C4-2B (cell line): ENCODE measurements around the gene RALA.
"Not testable (repeated sequence)": the region's sequence is repeated elsewhere in the genome, so short reads cannot be mapped to it uniquely, and the experiment has no call there.

Experiments used
- H3K27ac ChIP-seq: fragments of 450-650 bp; 2 replicates; pipeline ENCODE4 v1.5.1; 2017
- CTCF ChIP-seq: fragments of 450-650 bp; conservative IDR thresholded peaks from 2 replicates; pipeline ENCODE4 v1.5.1; 2017; ENCODE audit warnings: mild to moderate bottlenecking
- ZFX ChIP-seq: fragments of 450-650 bp; IDR thresholded peaks from 2 replicates; pipeline ENCODE4 v1.6.1; 2017

The RALA gene

DNA sequence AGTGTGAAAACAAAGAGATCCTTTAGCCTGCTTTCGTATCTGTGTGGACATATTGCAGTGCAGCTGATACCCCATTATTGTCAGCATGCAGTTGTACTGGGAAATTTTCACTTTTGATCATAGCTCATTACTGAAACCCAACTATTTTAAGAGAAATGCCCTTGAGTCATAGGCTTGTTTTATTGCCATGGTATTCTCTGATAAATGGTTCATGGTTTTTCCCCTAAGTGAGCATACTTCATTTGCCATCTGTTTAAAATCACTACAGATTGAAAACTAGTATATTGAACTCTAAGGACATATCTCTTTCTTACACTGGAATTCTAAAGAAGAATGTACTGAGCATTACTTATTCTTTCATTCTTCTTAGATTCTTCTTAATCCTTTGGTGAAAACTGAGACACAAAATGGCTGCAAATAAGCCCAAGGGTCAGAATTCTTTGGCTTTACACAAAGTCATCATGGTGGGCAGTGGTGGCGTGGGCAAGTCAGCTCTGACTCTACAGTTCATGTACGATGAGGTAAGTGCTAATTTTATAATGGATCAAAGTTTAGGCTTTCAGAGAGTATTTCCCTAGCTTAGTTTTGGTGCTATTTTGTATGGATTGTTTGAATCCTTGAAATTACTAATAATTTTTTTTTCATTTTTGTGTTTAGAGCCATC is 63.0 kb downstream of the RALA start:
- no peak overlapping the region for H3K27ac ChIP-seq
- TF ChIP-seq CTCF, result no peak
- TF ChIP-seq ZFX, result no peak

DNA sequence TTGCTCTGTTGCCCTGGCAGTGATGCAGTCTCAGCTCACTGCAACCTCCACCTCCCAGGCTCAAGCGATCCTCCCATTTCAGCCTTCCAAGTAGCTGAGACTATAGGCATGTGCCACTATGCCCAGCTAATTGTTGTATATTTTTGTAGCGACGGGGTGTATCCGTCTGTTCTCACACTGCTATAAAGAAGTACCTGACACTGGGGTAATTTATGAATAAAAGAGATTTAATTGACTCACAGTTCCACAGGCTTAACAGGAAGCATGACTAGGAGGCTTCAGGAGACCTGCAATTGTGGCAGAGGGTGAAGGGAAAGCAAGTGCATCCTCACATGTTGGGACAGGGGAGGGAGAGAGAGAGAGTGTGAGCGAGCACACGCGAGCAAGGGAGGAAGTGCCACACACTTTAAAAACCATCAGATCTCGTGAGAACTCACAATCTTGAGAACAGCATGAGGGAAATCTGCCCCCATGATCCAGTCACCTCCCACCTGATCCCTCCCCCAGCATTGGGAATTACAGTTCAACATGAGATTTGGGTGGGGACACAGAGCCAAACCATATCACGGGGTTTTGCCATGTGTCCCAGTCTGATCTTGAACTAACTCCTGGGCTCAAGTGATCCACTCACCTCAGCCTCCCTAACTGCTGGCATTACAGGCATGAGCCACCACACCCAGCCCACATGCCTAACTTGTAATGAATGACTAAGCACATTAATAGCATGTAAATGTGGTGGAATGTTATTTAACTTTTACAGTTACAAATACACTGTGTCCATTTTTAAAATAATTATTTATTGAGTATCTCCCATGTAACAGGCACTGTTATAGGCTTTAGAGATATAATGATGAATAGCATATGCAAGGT is 65.5 kb downstream of the RALA start:
- TF ChIP-seq ZFX (no peak), CTCF (no peak)

DNA sequence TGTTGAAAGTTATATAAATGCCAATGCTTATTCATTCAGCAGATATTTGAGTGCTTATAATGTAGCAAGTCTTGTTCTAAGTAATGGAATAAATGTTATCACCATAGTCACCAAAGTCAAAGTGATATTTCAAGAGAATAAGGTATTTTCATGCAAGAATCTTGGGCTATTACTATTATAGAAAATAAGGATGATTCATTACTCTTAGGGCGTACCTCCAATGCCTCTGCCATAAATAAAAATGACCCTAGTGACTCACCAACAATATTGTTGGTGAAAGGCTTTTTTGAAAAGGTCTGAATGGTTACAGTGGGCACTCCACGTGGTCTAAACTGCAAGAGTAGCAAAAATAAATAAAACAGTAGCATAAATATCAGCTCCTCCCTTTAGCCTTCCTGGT is 68.4 kb downstream of the RALA start:
- no peak for TF ChIP-seq CTCF
- no peak for TF ChIP-seq ZFX
- no peak overlapping the region for H3K27ac ChIP-seq

More for the DNA sequence above, 65.5 kb downstream of the RALA start:
- H3K27ac ChIP-seq, result 0 out of 2 replicates have a peak overlapping the region, but pooled peaks have one; percentile 5

GRCh38 chr7:39693086-39693485 is 69.7 kb downstream of the RALA start:
- not testable (repeated sequence) for H3K27ac ChIP-seq

DNA sequence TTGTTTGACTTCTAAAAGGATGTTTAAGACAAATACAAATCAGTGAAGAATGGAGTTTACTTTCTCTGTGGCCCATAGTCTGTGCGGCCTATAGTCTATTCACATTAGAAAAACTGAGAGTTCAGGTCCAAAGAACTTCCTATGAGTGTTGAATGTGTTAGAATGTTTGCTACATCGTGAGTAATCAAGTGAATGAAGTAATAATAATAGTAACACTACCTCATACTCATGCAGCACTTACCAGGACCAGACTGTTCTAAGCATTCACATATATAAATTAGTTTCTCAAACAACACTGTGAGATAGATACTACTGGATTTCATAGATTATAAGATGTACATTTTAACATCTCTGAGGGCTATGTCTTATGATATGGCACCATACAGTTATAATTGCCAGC is 70.4 kb downstream of the RALA start:
- TF ChIP-seq ZFX, result no peak
- no peak for TF ChIP-seq CTCF
- H3K27ac ChIP-seq, result no peak overlapping the region

- no peak overlapping the region for H3K27ac ChIP-seq
- TF ChIP-seq CTCF (no peak), ZFX (no peak)
These were observed 72.6 kb downstream of the RALA start for GRCh38 chr7:39695852-39696586.

GRCh38 chr7:39696631-39697030 is 73.3 kb downstream of the RALA start:
- TF ChIP-seq CTCF, result no peak
- no peak for TF ChIP-seq ZFX
- no peak overlapping the region for H3K27ac ChIP-seq
